ENCODE measurements around the gene SPATA16.

- TF ChIP-seq, protein P1, sequence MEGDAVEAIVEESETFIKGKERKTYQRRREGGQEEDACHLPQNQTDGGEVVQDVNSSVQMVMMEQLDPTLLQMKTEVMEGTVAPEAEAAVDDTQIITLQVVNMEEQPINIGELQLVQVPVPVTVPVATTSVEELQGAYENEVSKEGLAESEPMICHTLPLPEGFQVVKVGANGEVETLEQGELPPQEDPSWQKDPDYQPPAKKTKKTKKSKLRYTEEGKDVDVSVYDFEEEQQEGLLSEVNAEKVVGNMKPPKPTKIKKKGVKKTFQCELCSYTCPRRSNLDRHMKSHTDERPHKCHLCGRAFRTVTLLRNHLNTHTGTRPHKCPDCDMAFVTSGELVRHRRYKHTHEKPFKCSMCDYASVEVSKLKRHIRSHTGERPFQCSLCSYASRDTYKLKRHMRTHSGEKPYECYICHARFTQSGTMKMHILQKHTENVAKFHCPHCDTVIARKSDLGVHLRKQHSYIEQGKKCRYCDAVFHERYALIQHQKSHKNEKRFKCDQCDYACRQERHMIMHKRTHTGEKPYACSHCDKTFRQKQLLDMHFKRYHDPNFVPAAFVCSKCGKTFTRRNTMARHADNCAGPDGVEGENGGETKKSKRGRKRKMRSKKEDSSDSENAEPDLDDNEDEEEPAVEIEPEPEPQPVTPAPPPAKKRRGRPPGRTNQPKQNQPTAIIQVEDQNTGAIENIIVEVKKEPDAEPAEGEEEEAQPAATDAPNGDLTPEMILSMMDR (IDR thresholded peaks at IDR 0.05) = no peak
- no peak for TF ChIP-seq EP300 (IDR thresholded peaks at IDR 0.05)
These were observed 225.0 kb downstream of the SPATA16 start for GRCh38 chr3:172915911-172916514.
